ENCODE results near the gene GMDS.

GMDS gene

DNA sequence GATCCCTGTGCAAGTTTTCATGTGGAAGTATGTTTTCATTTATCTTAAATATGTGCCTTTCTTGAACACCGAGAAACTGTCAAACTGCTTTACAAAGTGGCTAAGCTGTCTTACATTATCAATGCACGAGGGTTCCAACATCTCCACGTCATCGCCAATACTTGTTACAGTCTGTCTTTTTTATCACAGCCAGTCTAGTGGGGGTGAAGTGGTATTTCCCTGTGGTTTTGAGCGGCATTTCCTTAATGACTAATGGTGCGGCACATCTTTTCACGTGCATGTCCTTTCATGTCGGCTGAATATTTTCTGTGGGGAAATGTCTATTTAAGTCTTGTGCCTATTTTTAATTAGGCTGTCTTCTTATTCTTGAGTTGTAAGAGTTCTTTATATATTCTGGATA is 355.3 kb downstream of the GMDS start:
- no peak for DNase-seq

DNA sequence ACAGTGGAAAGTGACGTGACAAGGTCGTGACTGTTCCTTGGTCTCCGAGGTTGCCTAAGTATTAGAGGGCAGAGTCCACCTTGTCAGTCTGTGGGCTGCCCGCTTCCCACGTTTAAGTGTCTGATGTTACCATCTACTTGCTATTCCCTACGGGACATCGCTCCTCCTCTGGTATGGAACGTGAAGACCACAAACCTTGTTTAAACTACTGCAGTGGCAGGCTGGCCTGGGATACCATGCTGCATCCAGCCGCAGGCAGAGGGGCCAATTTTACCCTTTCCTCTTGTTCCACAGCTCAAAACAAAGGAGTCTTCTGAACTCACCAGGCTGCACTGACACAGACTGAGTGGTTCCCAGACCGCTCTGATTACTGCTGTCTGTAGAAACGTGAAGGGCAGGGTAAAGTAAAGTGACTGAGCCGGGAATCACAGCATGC is 359.8 kb downstream of the GMDS start:
- no peak for DNase-seq

DNA sequence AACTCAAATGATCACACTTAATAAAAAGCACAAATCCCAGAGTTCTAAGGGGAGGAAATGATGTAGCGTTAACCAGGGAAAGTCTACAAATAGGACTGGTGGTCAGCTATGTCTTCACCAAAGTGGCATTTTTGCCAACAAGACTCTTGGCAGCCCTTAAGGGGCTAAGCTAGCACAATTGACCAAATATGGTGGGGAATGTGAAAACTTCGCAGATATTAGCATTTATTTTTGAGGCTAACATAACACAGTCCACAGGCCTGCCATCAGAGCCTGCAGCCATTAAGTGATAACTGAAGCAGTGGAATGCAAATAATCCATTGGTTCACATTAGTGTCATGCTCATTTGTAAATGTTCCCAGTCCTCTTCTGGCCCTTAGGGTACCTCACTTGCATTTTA is 361.1 kb downstream of the GMDS start:
- DNase-seq: no peak

DNA sequence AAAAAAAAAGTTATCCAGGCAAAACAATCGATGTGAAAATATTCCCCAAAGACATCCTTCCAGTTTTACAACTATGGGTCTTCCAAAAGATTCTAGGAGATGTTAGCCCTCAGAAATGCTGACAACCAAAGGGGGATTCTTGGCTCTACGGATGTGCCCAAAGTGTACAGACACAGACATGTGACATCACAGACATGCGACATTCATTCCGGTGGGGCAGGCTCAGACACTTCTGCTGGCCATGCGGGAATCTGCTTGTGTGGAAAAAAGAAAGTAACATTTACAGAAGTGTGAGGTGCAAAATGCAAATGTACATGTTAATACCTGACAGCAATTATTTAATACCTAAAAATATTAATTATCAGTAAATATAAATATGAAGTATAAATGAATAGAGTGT is 367.1 kb downstream of the GMDS start:
- DNase-seq: no peak

DNA sequence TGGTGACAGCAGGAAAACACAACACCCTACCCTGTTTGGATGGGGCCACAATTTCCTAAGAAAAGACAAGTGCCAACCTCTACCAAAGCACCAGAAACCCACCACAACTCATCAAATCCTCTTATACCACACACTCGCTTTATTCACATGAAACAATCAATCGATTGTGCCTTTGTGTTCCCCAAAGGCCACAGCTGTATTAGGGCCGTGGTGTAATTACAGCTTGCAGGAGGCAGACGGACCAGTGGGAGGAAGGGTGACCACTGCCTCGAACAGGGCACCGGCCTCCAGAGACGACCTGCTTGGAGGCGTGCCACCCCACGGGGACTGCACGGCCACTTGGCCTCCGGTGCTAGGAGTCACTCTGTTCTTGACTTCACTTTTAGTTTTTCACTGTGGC is 371.6 kb downstream of the GMDS start:
- DNase-seq: no peak

DNA sequence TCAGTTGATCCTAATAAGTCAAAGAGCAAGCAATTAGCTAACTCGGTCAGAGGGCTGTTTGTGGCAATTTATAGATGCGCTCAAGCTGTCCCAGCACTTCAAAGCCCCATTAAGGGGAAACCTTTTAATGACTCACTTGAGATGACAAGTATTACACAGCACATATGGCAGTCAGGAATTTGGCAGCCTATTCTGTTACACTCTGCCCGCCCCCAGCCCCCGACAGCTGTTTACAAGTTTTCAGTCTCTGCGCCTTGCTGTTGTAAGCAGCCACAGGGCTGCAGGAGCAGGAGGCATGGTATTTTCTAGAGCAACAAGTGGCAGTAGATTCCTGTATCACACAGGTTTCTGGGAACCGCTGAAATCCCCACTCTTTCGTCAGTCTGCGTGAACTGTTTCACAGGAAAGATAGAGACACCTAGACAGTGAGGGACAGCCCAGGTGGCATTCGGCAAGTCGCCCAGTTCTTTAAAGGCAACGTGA is 372.7 kb downstream of the GMDS start:
- DNase-seq: no peak

DNA sequence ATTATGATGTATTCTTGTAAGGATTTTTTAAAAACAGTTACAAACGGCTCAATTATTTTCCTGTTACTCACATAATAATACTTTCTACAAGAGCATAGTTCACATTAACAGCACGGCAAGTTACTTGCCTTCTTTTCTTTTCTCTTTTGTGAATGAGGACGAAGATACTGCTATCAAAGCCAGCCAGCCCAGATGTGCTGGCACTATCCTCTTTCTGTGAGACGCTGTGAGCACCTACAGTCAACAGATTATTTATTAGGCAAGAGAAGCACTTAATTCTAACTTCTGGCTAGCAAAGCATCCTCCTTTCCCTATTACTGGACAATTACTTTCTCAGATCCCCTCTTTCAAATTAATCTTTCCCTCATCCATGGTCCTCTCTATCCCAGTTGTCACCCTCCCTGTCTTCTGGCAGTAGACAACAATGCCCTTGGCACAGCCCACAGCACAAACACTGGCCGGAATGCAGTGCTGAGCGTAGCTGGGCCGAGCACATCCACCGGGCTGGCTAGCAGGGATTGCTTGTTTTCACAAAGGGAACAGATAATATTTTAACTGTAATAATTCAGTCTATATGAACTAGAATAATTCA is 373.6 kb downstream of the GMDS start:
- no peak for DNase-seq

DNA sequence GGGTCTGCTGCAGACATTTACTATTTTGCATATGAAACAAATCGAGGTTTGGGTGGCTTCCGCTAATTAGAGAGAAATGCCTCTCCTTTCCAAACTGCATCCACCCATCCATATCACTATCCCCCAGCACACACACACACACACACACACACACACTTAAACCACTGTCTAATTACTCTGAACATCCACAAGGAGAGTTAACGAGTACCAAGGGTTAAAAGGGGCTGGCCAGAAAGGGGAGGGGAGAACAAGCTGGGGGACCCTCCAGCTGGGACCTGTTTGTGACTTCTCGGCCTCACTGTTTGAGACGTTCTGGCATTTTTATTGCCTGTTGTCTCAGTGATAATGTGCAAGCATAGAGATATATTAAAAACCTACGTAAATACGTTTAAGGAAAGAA is 374.5 kb downstream of the GMDS start:
- DNase-seq: no peak

DNA sequence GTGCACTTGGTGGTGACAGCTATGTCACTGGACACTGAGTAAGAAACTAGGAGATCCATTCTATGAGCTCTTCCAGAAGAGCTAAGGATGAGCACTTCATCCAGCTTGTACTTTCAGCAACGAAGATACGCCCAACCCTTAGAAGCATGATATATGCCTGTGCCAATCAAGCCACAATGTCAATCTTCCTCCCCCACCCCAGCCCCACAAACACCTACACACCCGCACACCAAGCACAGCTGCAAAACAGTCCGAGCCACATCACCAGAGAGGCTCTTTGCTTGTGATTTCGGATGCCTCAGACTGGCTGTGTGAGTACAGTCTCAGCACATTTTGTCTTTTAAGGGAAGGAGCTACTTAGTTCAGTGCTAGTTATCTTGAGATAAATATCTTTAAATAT is 375.2 kb downstream of the GMDS start:
- DNase-seq: no peak

DNA sequence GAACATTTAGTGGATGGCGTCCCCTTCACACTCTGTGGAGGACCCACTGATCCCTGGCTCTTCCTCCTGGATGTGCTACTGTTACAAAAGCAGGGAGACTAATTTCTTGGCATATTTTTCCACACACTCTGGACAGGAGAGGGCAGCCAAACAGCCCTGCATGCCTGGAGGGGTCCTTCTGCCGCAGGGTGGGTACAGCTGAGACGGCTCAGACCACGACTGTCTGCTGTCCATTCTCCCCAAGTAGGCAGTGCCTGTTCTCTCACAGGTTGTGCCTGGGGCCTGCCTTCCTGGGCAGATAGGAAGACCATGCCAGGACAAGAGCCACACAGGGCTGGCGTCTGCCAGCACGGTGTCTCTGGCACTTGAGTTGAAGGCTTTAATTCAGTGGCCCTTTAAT is 375.6 kb downstream of the GMDS start:
- no peak for DNase-seq

DNA sequence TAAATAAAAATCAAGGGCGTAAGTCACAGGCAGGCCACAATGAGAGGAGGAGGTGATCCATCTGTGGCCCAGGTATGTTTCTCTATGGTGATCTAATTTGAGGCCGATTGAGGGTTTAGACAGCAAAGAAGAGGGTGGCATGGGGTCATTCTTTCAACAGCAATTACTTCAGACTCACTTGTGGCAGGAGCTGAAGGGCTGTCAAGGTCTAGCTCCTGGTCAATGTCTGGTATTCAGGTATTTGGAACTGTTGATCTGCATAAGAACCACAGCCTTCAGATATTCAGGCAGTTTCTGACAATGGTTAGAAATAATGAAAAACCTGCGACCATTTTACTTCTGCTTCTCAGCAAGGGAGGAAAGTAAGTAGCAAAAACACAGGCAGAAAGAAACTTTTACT is 376.1 kb downstream of the GMDS start:
- DNase-seq: no peak

DNA sequence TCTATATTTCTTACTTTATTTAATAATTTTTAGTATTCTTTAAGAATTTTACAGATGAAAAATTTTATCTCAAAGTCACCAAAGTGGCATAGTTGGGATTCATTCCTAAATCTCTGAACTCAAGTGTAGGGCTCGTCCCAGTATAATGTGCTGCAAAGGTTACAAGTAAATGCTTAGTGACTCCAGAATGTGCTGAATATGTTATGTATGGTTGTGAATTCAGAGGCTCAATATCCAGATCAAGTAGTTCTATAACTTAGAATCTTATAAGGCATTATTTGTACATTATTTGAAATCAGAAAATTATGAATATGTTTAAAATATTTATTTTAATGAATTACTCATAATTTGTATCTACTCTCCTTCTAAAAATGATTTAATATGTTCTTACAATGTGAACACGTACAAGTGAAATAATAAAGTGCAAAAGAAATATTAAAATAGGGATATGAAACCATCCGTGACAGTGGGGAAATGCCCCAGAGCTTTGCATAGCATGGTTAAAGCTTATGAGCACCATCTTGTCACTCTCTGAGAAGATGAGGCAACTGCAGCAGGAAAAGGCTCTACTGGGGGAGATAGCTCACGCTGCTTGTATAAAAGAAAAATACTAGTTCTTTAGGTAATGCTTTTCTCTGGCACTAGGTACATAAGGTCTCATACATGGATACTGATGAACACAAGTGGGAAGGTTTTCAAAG is 376.7 kb downstream of the GMDS start:
- DNase-seq: no peak

DNA sequence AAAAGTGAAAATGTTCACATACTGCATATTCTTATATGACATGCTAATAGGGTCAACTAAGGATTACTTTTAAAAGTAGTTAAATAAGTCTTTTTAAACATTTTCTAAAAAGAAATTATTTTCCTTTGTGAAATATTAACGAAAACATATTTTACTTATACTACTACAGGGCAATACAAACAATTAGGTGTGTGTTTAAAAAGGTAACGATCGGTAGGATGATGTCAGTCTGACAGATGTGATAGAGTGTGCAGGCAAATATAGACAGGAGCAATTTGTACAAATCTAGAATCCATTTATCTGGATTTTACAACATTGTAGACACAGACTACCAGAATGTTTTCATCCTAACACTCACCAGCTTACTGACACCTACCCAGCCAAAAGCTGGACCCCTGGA is 378.2 kb downstream of the GMDS start:
- DNase-seq: no peak

DNA sequence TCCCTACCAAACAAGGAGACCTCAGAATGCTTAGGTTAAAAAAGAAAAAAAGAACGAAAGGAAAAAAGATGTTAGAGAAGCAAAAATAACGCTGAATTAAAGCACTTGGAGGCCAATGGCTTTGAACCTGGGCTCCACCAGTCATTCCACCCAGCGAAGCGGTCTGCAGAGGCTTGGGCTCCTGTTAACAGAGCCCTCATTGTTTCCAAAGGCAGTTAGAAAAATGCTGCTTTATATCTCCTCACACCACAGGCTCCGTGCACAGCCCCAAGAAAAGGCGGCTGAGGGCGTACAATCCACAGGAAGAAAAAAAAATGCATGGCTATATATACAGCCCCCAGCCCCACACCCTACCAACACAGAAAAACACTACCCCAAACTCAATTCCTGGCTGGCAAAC is 379.8 kb downstream of the GMDS start:
- no peak for DNase-seq

DNA sequence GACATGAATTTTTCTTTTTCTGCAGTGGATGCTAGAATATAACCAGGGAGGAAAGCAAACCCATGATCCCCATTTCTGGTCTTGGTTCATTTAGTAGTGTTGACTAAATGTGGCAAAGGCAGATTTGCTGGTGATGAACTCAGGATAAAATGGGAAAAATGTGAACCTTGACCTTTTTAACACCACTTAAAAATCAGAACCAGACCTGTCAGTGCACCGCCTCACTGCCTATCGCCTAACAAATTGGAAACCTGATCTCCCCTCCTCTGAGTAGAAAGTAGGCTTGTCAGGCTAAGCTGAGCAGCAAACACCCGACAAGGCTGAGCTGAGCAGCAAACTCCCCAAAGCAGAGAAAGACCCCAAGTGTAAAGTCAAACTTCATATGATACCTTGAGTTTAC is 380.9 kb downstream of the GMDS start:
- no peak for DNase-seq

DNA sequence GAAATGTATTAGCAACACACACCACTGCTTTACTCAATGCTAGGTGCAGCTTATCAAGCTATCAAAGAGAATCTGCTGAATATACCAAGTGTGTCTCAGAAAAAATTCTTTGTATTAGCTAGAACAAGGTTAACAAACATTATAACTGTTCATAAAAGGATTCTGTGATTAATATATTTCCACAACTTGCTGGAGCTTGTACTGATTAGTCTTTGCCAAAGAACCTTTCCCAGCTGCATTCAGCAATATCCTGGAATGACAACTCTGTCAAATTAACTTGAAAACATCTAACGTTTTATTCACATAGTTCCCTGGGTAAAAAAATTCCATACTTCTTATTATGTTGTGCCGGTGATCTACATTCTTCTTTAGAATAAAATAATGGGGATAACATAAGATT is 383.0 kb downstream of the GMDS start:
- no peak for DNase-seq

DNA sequence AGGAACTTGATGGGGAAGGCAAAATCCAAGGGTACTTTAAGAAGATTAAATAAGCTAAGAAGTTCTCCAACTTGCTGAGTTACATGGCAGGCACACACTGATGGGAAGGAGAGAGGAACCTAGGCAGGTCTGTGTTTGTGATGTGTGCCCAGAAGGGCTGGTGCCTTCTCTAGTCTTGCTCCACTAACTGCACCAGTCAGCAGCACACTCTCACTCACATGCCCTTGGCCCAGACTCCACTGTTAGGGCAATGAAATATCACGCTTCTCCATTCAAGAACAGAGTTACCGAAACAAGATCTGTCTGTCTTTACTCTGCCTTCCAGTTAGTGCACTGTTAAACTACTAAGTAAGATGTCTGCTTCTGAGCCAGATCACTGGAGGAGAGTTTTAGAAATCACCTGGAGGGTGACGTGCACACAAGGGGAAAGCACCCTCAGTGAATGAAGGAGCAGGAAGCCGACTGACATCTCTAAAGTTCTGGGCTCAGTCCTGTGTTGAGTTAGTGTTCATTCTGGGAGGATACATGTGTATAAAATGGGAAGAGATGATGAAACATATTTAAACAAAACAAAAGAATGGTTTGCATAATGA is 384.6 kb downstream of the GMDS start:
- DNase-seq: no peak

DNA sequence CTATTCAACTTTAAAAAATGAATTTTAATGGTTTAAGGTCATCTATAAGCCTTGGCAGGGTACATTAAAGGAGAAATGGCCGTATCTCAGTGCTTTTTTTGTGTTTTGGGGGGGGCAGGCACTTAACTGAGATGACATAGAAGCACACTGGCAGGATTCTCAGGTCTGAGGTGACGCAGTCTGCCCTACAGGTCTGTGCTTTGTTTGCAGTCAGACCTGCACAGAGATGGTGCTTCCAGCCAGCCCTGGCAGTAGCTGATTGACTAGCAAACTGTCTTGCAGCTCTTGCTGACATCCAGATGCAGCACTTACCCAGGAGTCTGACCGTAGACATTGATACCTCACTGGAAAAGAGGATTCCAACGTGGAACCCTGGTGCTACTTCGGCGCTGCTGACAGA is 386.5 kb downstream of the GMDS start:
- no peak for DNase-seq

DNA sequence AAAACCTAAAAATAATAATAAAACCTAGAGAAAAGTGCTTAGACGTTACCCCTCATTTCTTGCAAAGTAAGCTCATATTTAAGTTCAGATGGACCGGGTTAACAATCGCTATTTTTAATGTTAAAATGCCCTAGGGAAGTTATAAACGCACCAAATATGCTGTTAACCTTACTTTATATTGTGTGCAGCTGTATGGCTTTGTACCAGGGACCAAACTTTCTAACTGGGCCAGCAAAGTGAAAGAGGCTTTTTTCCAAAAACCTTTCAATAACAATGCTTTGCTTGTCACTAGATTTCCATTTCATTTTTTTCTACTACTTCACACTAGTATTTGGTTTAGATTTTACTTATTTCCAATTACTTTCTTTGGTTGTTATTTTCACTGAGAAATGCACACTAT is 387.2 kb downstream of the GMDS start:
- no peak for DNase-seq

DNA sequence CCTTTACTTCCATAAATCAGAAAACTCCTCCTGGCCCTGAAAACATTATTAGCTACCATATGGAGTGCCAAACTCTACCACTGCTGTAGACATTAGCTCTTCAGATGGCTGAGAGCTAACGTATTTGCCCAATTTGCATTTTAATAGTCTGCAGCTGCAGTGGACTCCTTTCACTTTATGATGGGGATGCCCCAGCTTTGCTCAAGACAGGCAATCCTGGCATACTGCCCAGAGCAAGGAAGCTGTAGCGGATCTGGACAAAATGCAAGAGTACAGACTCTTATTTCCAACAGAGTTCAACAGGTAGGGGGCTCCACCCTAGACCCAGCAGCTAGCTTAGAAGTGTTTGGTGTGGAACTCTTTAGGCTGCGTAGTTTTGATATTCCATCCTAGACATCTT is 389.0 kb downstream of the GMDS start:
- no peak for DNase-seq

DNA sequence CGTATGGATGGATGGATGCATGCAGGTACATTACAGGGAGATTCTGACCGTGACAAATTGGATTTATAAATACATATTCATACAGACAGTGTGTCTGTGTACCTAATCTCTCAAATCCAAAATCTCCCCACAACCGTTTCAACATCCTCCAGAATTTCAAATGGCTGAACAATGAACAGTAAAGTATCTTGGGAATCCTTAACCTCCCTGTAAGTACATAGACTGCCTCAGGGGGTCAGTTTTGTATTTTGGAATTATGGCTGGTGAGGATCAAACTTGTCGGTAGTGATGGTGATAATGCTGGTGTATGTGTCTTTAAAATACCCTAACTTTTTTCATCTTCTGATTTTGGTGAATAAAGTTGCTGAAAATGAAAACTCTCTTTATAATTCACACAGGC is 389.5 kb downstream of the GMDS start:
- DNase-seq: no peak

DNA sequence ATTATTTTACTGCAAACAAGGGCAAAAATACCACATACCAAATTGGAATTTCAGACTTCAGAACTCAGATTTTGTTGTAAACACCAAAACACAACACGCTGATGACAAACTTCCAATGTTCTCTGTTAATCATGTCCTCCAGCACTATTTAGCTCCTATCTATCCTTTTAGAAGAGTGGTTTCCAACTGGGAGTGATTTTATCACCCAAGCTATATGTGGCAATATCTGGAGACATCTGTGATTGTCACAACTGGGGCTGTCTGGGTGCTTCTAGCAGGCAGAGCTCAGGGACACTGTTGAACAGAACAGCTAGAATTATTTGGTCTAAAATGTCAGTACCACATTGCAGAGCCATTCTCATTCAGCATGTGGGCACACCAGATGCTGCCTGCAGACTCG is 391.1 kb downstream of the GMDS start:
- DNase-seq: no peak

DNA sequence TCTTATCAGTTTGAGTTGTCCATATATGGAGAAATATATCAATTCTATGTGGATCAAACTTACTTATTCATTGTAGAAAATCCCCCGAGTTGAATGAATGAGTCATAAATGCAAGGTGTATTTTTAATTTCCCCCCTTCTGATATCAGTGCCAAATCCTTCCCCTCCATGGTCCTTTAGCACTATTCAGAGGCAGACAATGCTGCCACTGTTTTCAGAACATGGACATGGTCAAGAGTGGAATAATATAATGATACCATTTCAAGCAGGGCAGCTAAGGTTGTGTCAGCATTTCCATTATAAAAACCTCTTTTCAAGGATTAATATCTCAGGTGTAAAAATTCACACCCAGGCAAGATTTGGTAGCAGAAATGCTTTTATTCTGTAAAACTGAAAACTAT is 391.6 kb downstream of the GMDS start:
- no peak for DNase-seq

DNA sequence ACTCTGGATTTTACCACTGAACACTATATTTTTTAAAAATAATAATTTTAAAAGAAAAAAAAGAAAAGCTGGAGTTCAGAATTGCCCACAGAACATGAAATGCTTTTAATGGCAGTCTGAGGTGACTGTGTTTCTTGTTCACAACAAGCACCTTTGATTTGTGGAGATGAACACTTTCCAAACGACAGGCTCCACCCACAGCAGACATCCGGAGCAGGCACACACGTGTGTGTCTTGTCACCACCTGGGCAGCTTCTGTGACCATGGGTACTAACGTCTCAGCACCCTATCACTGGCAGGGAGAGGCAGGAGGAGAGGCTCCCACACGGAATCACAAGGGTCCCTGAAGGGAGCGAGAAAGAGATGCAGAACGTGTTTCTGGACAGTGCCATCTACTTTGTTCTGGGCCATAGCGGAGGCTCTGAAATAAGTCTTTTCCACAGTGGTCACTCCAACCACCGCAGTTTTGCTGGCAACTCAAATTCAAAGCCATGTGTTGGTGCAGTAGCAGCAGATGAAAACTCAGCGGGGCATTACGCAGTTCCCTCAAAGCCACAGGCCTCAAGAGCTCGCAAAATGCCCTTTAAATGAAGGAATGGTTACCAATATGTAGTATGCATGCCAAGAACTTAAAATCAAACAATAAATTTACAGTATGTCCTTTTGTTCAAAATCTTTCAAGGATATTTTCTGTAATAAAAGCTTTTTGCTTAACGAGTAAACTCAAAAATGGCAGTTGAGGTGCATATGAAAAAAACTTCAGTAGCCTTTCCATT is 393.5 kb downstream of the GMDS start:
- no peak for DNase-seq
